H1 (cell line): ENCODE measurements around the gene CPTP. TPM values are rescaled to one million over a fixed set of nuclear protein-coding genes. Genes with fewer than 3 reads are reported as not detected.

ENCODE experiments used
- CHD1 ChIP-seq: IDR thresholded peaks from 2 replicates; pipeline ENCODE4 v1.6.1; 2012; ENCODE audit warnings: low read depth, low read length, improper control_type of control experiment
- polyA plus RNA-seq, 7 experiments: library from polyadenylated mRNA; depleted of rRNA in 3 of 7; stranded (reverse) in 5 of 7; unstranded in 2 of 7; fragments of >200 nt in 5 of 7; fragments of 200-250 nt in 2 of 7; gene quantifications; 1 replicate in 5 of 7; 2 replicates in 1 of 7; 4 replicates in 1 of 7; pipeline versions ENCODE4 v1.2.1 to v1.2.3, GENCODE V29; 2011 to 2013; ENCODE audit warnings: missing spikeins in 2 of 7, mixed read lengths in 2 of 7
- total RNA-seq: library from RNA; stranded (reverse); fragmentation: NEBNext Ultra II Directional; extraction: Animal tissue kit (Norgen Biotek cat#: 25700); gene quantifications from 2 replicates; pipeline ENCODE4 v1.2.1, GENCODE V29; 2021

Gene CPTP
- total and polyA plus RNA-seq, 2 of the 8 experiments (the other 6 are each of a cell fraction or from before 2014, with no cell fraction given) = 8.1 to 10.6 TPM

DNA sequence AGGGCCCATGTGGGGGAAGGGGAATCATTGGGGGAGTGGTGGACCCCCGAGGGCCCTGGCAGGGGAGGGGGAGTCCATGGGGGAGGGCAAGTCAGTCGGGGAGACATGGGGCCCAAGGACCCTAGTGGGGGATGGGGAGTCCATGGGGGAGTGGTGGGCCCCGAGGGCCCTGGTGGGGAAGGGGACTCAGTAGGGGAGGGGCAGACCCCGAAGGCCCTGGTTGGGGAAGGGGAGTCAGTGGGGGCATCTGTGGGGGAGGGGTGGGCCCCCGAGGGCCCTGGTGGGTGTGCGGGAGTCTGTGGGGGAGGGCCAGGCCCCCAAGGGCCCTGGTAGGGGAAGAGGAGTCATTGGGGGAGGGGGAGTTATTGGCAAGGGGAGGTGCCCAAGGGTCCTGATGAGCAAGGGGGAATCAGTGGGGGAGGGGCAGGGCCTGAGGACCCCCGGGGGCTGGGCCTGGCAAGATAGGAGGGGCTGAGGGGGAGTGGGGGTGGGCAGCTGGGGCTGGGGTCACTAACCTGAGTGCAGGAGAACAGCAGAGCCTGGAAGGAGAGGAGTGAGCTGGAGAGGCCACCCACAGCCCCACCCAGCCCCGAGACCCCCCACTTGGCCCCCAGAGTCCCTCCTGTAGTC lies 31.7 kb downstream of the CPTP start (continued):
- TF ChIP-seq CHD1 = no peak
- TF ChIP-seq, all 59 proteins: peak for 0
